Neural cell (in vitro differentiated cells): ENCODE results near the gene CIB4. TPM values are rescaled to one million over a fixed set of nuclear protein-coding genes. Genes with fewer than 3 reads are reported as not detected.

ENCODE experiments used
- H2AFZ ChIP-seq: fragments of 200-600, 300-800 bp; sonication (generic), shearing (Covaris generic); 2 replicates; pipeline ENCODE4 v1.6.0; 2014; ENCODE audit warnings: low read depth, mild to moderate bottlenecking, antibody characterized with exemption, low read length, moderate library complexity
- H3F3A ChIP-seq: fragments of 200-600 bp; shearing (Covaris generic); 2 replicates; pipeline ENCODE4 v1.6.1; 2016; ENCODE audit warnings: mild to moderate bottlenecking, moderate library complexity, mixed read lengths, antibody characterized with exemption, low read length; ENCODE audit not compliant: insufficient read depth, poor library complexity, severe bottlenecking
- H3K27ac ChIP-seq: fragments of 200-600, 300-800 bp; sonication (generic), shearing (Covaris generic); 2 replicates; pipeline ENCODE4 v1.5.1; 2014; ENCODE audit warnings: mild to moderate bottlenecking, low read length, moderate library complexity
- H3K27me3 ChIP-seq: fragments of 300-800, 200-600 bp; sonication (generic), shearing (Covaris generic); 2 replicates; pipeline ENCODE4 v1.6.0; 2014; ENCODE audit warnings: mild to moderate bottlenecking, low read depth, low read length, moderate library complexity; ENCODE audit not compliant: insufficient read depth
- H3K36me3 ChIP-seq: fragments of 300-800, 200-600 bp; sonication (generic), shearing (Covaris generic); 2 replicates; pipeline ENCODE4 v1.5.1; 2014; ENCODE audit warnings: mild to moderate bottlenecking, antibody characterized with exemption, low read length, moderate library complexity; ENCODE audit not compliant: insufficient read depth
- H3K4me2 ChIP-seq: fragments of 300-800, 200-600 bp; sonication (generic), shearing (Covaris generic); 2 replicates; pipeline ENCODE4 v1.6.0; 2014; ENCODE audit warnings: mild to moderate bottlenecking, low read length
- H3K4me3 ChIP-seq: fragments of 300-800, 200-600 bp; sonication (generic), shearing (Covaris generic); 2 replicates; pipeline ENCODE4 v1.5.1; 2014; ENCODE audit warnings: mild to moderate bottlenecking, low read length, moderate library complexity
- H3K79me2 ChIP-seq: fragments of 200-600 bp; shearing (Covaris generic); replicated peaks from 2 replicates; pipeline ENCODE4 v1.6.0; 2014; ENCODE audit warnings: mild to moderate bottlenecking, low read length, moderate library complexity; ENCODE audit not compliant: insufficient read depth
- H3K9ac ChIP-seq: fragments of 300-800, 200-600 bp; sonication (generic), shearing (Covaris generic); 2 replicates; pipeline ENCODE4 v1.6.1; 2016; ENCODE audit warnings: mild to moderate bottlenecking, low read length, mixed read lengths
- H3K9me2 ChIP-seq: fragments of 200-600 bp; shearing (Covaris generic); 2 replicates; pipeline ENCODE4 v1.6.1; 2016; ENCODE audit warnings: mild to moderate bottlenecking, low read length, mixed read lengths; ENCODE audit not compliant: insufficient read depth
- H3K9me3 ChIP-seq: fragments of 200-600, 300-800 bp; sonication (generic), shearing (Covaris generic); 2 replicates; pipeline ENCODE4 v1.6.1; 2016; ENCODE audit warnings: mild to moderate bottlenecking, mixed run types, low read length, moderate library complexity, mixed read lengths
- H4K20me1 ChIP-seq: fragments of 200-600 bp; shearing (Covaris generic); 2 replicates; pipeline ENCODE4 v1.6.1; 2016; ENCODE audit warnings: mild to moderate bottlenecking, mixed run types; ENCODE audit not compliant: insufficient read depth
- CTCF ChIP-seq: fragments of 450-650 bp; IDR thresholded peaks from 2 replicates; pipeline ENCODE4 v1.5.1; 2014; ENCODE audit warnings: antibody characterized with exemption, mild to moderate bottlenecking, moderate library complexity; ENCODE audit not compliant: poor library complexity, severe bottlenecking
- EP300 ChIP-seq: fragments of 450-650 bp; conservative IDR thresholded peaks from 2 replicates; pipeline ENCODE4 v1.6.1; 2014; ENCODE audit warnings: antibody characterized with exemption, mild to moderate bottlenecking, moderate library complexity; ENCODE audit not compliant: poor library complexity, severe bottlenecking
- EZH2 ChIP-seq: fragments of 200-600, 300-800 bp; shearing (Covaris generic), sonication (generic); IDR thresholded peaks from 2 replicates; pipeline ENCODE4 v1.6.1; 2014; ENCODE audit warnings: antibody characterized with exemption, low read length, borderline replicate concordance, mild to moderate bottlenecking; ENCODE audit not compliant: insufficient read depth, poor library complexity, severe bottlenecking
- MXI1 ChIP-seq: fragments of 450-650 bp; conservative IDR thresholded peaks from 2 replicates; pipeline ENCODE4 v1.6.1; 2014; ENCODE audit warnings: antibody characterized with exemption, mild to moderate bottlenecking; ENCODE audit not compliant: poor library complexity, severe bottlenecking
- POLR2AphosphoS5 ChIP-seq: IDR thresholded peaks from 2 replicates; pipeline ENCODE4 v1.6.1; 2012
- RAD21 ChIP-seq: fragments of 450-650 bp; conservative IDR thresholded peaks from 2 replicates; pipeline ENCODE4 v1.6.1; 2014; ENCODE audit warnings: antibody characterized with exemption, mild to moderate bottlenecking, moderate library complexity
- REST ChIP-seq: IDR thresholded peaks from 2 replicates; pipeline ENCODE4 v1.6.1; 2012; ENCODE audit warnings: borderline replicate concordance
- SMC3 ChIP-seq: fragments of 450-650 bp; conservative IDR thresholded peaks from 2 replicates; pipeline ENCODE4 v1.6.1; 2014; ENCODE audit warnings: antibody characterized with exemption, mild to moderate bottlenecking, moderate library complexity; ENCODE audit not compliant: poor library complexity
- TAF1 ChIP-seq: IDR thresholded peaks from 2 replicates; pipeline ENCODE4 v1.6.1; 2012; ENCODE audit warnings: low read depth
- polyA plus RNA-seq: library from polyadenylated mRNA; depleted of rRNA; stranded (reverse); fragments of >200 nt; gene quantifications from 2 replicates; pipeline ENCODE4 v1.2.3, GENCODE V29; 2014

The CIB4 gene
- polyA plus RNA-seq, 1 donor from 2014 or later: not detected

- no peak overlapping the region for H2AFZ ChIP-seq
- H3F3A ChIP-seq: no peaks in the 10 kb centered on the region
- no peaks in the 10 kb centered on the region for H3K9me2 ChIP-seq
- no peak overlapping the region for H3K27ac ChIP-seq
- no peaks in the 10 kb centered on the region for H3K9me3 ChIP-seq
- no peak for TF ChIP-seq SMC3
- TF ChIP-seq EP300: no peak
- no peak for TF ChIP-seq POLR2AphosphoS5
- TF ChIP-seq CTCF: no peak
- no peak for TF ChIP-seq RAD21
- no peak for TF ChIP-seq REST
- no peak for TF ChIP-seq EZH2
- TF ChIP-seq MXI1: no peak
- TF ChIP-seq TAF1: no peak
- no peaks in the 10 kb centered on the region for H3K27me3 ChIP-seq
- H3K9ac ChIP-seq: no peak overlapping the region
- H4K20me1 ChIP-seq: no peaks in the 10 kb centered on the region
- no peaks in the 10 kb centered on the region for H3K79me2 ChIP-seq
- no peaks in the 10 kb centered on the region for H3K36me3 ChIP-seq
- H3K4me2 ChIP-seq: no peak overlapping the region
- H3K4me3 ChIP-seq: no peak overlapping the region
Measured at GRCh38 chr2:26557244-26557925, 83.8 kb downstream of the CIB4 start.

- Histone ChIP-seq H3K9me3 (no peaks in the 10 kb centered on the region), H3F3A (no peaks in the 10 kb centered on the region), H3K27me3 (no peaks in the 10 kb centered on the region), H3K9me2 (no peaks in the 10 kb centered on the region), H2AFZ (no peak overlapping the region), H3K36me3 (no peaks in the 10 kb centered on the region), H3K79me2 (no peaks in the 10 kb centered on the region), H4K20me1 (no peaks in the 10 kb centered on the region), H3K9ac (no peak overlapping the region), H3K4me2 (no peak overlapping the region), H3K27ac (no peak overlapping the region), H3K4me3 (no peak overlapping the region)
- TF ChIP-seq SMC3 (no peak), REST (no peak), POLR2AphosphoS5 (no peak), CTCF (no peak), TAF1 (no peak), EZH2 (no peak), MXI1 (no peak), EP300 (no peak)
Measured at GRCh38 chr2:26556309-26557243, 84.6 kb downstream of the CIB4 start.
